Vagina (tissue), 2 donors: ENCODE measurements around the gene HOXC10. TPM values are rescaled to one million over a fixed set of nuclear protein-coding genes. Genes with fewer than 3 reads are reported as not detected.

Experiments
- DNase-seq, 2 donors: peaks; one replicate each; pipeline ENCODE4 v3.0.0-alpha.2; 2017; ENCODE audit errors: extremely low spot score in 2 of 2
- H3K27ac ChIP-seq: fragments of 200-600 bp; sonication (generic); one replicate; pipeline ENCODE4 v1.5.1; 2019
- H3K27me3 ChIP-seq: fragments of 200-600 bp; sonication (generic); one replicate; pipeline ENCODE4 v1.5.1; 2019
- H3K36me3 ChIP-seq, 2 donors: fragments of 200-600 bp; sonication (generic); one replicate each; pipeline ENCODE4 v1.5.1; 2017 to 2019
- H3K4me1 ChIP-seq: fragments of 200-600 bp; sonication (generic); one replicate; pipeline ENCODE4 v1.5.1; 2019
- H3K4me3 ChIP-seq, 2 donors: fragments of 200-600 bp; sonication (generic); 1 replicate in 1 of 2; 2 replicates in 1 of 2; pipeline ENCODE4 v1.5.1; 2016 to 2019
- H3K9me3 ChIP-seq: fragments of 200-600 bp; sonication (generic); one replicate; pipeline ENCODE4 v1.5.1; 2019
- CTCF ChIP-seq, 3 experiments: fragments of 450-650 bp in 2 of 3; fragments of 200-600 bp in 1 of 3; sonication (generic) in 1 of 3; IDR thresholded peaks; one replicate each; pipeline ENCODE4 v1.5.1; 2017 to 2019; ENCODE audit warnings: antibody characterized with exemption in 3 of 3, mild to moderate bottlenecking in 2 of 3, moderate library complexity in 2 of 3
- POLR2A ChIP-seq, 2 donors: fragments of 450-650 bp; IDR thresholded peaks; one replicate each; pipeline ENCODE4 v1.6.1; 2017; ENCODE audit warnings: antibody characterized with exemption in 2 of 2, mild to moderate bottlenecking in 2 of 2, moderate library complexity in 2 of 2
- POLR2AphosphoS5 ChIP-seq, 2 donors: sonication (generic); formaldehyde crosslinking; IDR thresholded peaks; one replicate each; pipeline ENCODE4 v1.9.0; 2017; ENCODE audit warnings: antibody characterized with exemption in 2 of 2, mild to moderate bottlenecking in 2 of 2, low read depth in 1 of 2; ENCODE audit not compliant: insufficient read depth in 1 of 2
- intact Hi-C: fragments of 100-400 bp; cut with DNase I; formaldehyde crosslinking; loops from one replicate; pipeline ENCODE4 v1.15.1; 2023
- total RNA-seq: library from RNA; depleted of rRNA; stranded (reverse); fragments of >200 nt; gene quantifications from one replicate; pipeline ENCODE4 v1.2.3, GENCODE V29; 2016

The HOXC10 gene
- total RNA-seq, 1 donor from 2014 or later = not detected

DNA sequence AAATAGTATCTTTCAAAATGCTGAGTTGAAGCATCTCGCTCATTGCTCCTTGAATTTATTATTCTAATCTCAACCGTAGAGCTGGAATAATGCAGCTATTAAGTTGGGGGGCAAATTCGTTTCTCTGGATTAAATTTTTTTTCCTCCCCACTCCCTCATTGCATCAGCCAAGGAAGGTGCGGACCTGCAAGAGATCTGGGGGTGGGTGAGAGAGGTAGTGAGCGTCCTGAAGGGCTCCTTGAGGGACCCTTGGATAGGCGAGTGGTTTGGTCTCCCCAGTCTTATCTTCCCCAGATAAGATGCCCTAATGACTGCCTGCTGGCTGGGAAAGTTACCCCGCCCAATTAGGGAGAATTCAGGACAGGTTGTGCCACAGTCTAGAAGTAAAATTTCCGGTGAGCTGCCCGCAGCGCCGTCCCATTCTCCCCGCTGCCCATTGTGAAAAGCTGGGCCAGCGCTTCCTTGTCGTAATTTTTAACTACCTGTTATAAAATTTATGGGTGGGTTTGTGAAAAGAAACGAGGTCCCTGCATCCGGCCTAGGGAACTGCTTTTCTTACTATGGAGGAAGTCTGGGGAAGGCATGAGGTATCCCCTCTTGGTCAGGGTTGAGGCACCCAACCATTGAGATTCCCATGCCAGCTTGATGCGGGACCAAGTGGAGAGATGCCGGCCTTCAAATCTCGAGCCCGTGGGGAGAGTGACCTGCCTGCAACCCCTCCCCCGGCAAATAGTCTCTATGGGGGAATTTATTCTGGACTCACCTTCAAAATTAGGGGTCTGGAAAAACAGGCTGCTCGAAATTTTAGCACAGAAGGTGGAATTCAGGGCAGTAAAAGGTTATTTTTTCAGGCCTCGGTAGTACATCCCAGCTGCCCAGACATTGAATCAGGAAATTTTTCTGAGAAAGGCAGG, 30.3 kb downstream of the HOXC10 start:
- Histone ChIP-seq H3K4me1 (peaks cover 39% of the 10 kb centered on the region), H3K4me3 (peak overlapping the region in 1 of 2 donors; percentile 8), H3K9me3 (no peaks in the 10 kb centered on the region), H3K27ac (no peak overlapping the region), H3K36me3 (no peaks in the 10 kb centered on the region), H3K27me3 (peaks cover 31% of the 10 kb centered on the region)
- intact Hi-C loops = loop anchor here (5.0 kb wide), 1 partner anchor 112 kb away; no protein-coding TSS in a partner anchor
- TF ChIP-seq POLR2A (IDR thresholded peaks at IDR 0.05) (no peak), POLR2AphosphoS5 (IDR thresholded peaks at IDR 0.05; ENCODE audit: insufficient read depth in 1 of 2, low read depth in 1 of 2) (no peak), CTCF (IDR thresholded peaks at IDR 0.05) (no peak)
- no peak for DNase-seq

- no peaks in the 10 kb centered on the region for H3K36me3 ChIP-seq
- H3K27me3 ChIP-seq = peaks cover 29% of the 10 kb centered on the region
- no peak overlapping the region for H3K27ac ChIP-seq
- H3K4me1 ChIP-seq = peaks cover 39% of the 10 kb centered on the region
- intact Hi-C loops = loop anchor here (5.0 kb wide), 1 partner anchor 111 kb away; no protein-coding TSS in a partner anchor
- DNase-seq = no peak
- no peak overlapping the region for H3K4me3 ChIP-seq
- TF ChIP-seq POLR2A (IDR thresholded peaks at IDR 0.05) = no peak
- TF ChIP-seq POLR2AphosphoS5 (IDR thresholded peaks at IDR 0.05; ENCODE audit: insufficient read depth in 1 of 2, low read depth in 1 of 2) = no peak
- TF ChIP-seq CTCF (IDR thresholded peaks at IDR 0.05) = no peak
- H3K9me3 ChIP-seq = no peaks in the 10 kb centered on the region
Measured at GRCh38 chr12:54016051-54016450, 31.1 kb downstream of the HOXC10 start.

- H3K4me3 ChIP-seq = peak overlapping the region in 1 of 2 donors; percentile 27
- H3K36me3 ChIP-seq = no peaks in the 10 kb centered on the region
- intact Hi-C loops = loop anchor here (5.0 kb wide), 1 partner anchor 111 kb away; no protein-coding TSS in a partner anchor
- H3K4me1 ChIP-seq = peaks cover 39% of the 10 kb centered on the region
- no peaks in the 10 kb centered on the region for H3K9me3 ChIP-seq
- H3K27me3 ChIP-seq = peaks cover 29% of the 10 kb centered on the region
- H3K27ac ChIP-seq = no peak overlapping the region
- TF ChIP-seq POLR2AphosphoS5 (IDR thresholded peaks at IDR 0.05; ENCODE audit: insufficient read depth in 1 of 2, low read depth in 1 of 2) (no peak), CTCF (IDR thresholded peaks at IDR 0.05) (no peak), POLR2A (IDR thresholded peaks at IDR 0.05) (no peak)
- no peak for DNase-seq
Measured at GRCh38 chr12:54016478-54016964, 31.6 kb downstream of the HOXC10 start.

GRCh38 chr12:54017027-54017788, 32.3 kb downstream of the HOXC10 start:
- Histone ChIP-seq H3K9me3 (no peaks in the 10 kb centered on the region), H3K27me3 (peaks cover 29% of the 10 kb centered on the region), H3K4me1 (peaks cover 39% of the 10 kb centered on the region), H3K27ac (no peak overlapping the region), H3K36me3 (no peaks in the 10 kb centered on the region), H3K4me3 (peak overlapping the region; percentile 27 to 38)
- no peak for DNase-seq
- TF ChIP-seq POLR2A (IDR thresholded peaks at IDR 0.05) (no peak), CTCF (IDR thresholded peaks at IDR 0.05) (no peak), POLR2AphosphoS5 (IDR thresholded peaks at IDR 0.05; ENCODE audit: insufficient read depth in 1 of 2, low read depth in 1 of 2) (no peak)
- intact Hi-C loops = loop anchor here (5.0 kb wide), 1 partner anchor 110 kb away; no protein-coding TSS in a partner anchor
